Measurements from ENCODE around the gene RACGAP1.

Gene RACGAP1

GRCh38 chr12:50014342-50014741, 11.0 kb downstream of the RACGAP1 start:
- DNase-seq (ENCODE audit: low spot score), result no peak
- TF ChIP-seq, protein P1, sequence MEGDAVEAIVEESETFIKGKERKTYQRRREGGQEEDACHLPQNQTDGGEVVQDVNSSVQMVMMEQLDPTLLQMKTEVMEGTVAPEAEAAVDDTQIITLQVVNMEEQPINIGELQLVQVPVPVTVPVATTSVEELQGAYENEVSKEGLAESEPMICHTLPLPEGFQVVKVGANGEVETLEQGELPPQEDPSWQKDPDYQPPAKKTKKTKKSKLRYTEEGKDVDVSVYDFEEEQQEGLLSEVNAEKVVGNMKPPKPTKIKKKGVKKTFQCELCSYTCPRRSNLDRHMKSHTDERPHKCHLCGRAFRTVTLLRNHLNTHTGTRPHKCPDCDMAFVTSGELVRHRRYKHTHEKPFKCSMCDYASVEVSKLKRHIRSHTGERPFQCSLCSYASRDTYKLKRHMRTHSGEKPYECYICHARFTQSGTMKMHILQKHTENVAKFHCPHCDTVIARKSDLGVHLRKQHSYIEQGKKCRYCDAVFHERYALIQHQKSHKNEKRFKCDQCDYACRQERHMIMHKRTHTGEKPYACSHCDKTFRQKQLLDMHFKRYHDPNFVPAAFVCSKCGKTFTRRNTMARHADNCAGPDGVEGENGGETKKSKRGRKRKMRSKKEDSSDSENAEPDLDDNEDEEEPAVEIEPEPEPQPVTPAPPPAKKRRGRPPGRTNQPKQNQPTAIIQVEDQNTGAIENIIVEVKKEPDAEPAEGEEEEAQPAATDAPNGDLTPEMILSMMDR (IDR thresholded peaks at IDR 0.05; ENCODE audit: borderline replicate concordance, control extremely low read depth, extremely low read depth, insufficient read depth, missing control alignments), result no peak
- in situ Hi-C loops (cut with MboI; ENCODE audit: low sequenced_read_pairs, unreplicated experiment), result no loop called here

- DNase-seq (ENCODE audit: low spot score), result no peak
- TF ChIP-seq, protein P1 (IDR thresholded peaks at IDR 0.05; ENCODE audit: borderline replicate concordance, control extremely low read depth, extremely low read depth, insufficient read depth, missing control alignments), result no peak
- in situ Hi-C loops (cut with MboI; ENCODE audit: low sequenced_read_pairs, unreplicated experiment), result no loop called here
Measured at GRCh38 chr12:50013361-50014147, 11.7 kb downstream of the RACGAP1 start.

DNA sequence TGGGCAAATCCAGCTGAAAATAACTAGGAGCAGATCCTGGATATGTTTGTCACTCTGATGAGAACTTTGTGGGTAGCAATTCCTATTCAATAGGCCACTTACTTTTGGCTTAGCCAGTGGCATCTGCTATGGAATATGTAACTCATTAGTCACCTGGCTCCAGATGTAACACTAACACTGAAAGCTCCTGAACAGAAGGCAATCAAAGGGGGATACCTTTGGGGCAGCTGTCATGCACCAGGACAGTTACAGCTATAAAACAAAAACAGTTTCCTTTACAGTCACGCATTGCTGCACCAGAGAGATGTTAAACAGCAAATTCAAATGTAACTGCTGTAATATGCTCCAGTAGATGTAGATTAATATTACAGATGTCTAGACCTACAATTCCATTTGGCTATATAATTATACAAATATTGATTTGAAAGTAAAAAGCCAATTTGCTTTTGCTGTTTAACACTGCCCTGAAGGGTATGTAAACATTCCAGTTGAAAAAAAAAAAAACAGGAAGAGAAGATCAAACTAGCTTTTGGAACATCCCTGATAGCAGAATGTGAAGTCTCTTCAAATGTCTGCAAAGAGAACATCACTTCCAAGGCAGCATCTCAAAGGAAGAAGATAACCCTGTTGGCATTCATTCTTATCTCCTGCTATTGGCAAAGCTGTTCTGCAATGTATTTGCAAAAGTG, 18.4 kb downstream of the RACGAP1 start:
- in situ Hi-C loops (cut with MboI; ENCODE audit: low sequenced_read_pairs, unreplicated experiment), result no loop called here
- TF ChIP-seq, protein P1 (IDR thresholded peaks at IDR 0.05; ENCODE audit: borderline replicate concordance, control extremely low read depth, extremely low read depth, insufficient read depth, missing control alignments), result no peak
- DNase-seq (ENCODE audit: low spot score), result no peak

GRCh38 chr12:50006280-50006679, 19.0 kb downstream of the RACGAP1 start:
- DNase-seq (ENCODE audit: low spot score), result no peak
- in situ Hi-C loops (cut with MboI; ENCODE audit: low sequenced_read_pairs, unreplicated experiment), result no loop called here
- TF ChIP-seq, protein P1 (IDR thresholded peaks at IDR 0.05; ENCODE audit: borderline replicate concordance, control extremely low read depth, extremely low read depth, insufficient read depth, missing control alignments), result no peak

- in situ Hi-C loops (cut with MboI; ENCODE audit: low sequenced_read_pairs, unreplicated experiment), result no loop called here
- no peak for DNase-seq (ENCODE audit: low spot score)
- TF ChIP-seq, protein P1 (IDR thresholded peaks at IDR 0.05; ENCODE audit: borderline replicate concordance, control extremely low read depth, extremely low read depth, insufficient read depth, missing control alignments), result no peak
Measured at GRCh38 chr12:50005175-50005574, 20.1 kb downstream of the RACGAP1 start.

GRCh38 chr12:50004696-50005095, 20.6 kb downstream of the RACGAP1 start:
- no peak for DNase-seq (ENCODE audit: low spot score)
- TF ChIP-seq, protein P1 (IDR thresholded peaks at IDR 0.05; ENCODE audit: borderline replicate concordance, control extremely low read depth, extremely low read depth, insufficient read depth, missing control alignments), result no peak
- in situ Hi-C loops (cut with MboI; ENCODE audit: low sequenced_read_pairs, unreplicated experiment), result no loop called here
